Stimulated activated CD4-positive, alpha-beta T cell treated with anti-CD3 and anti-CD28 coated beads, TNF-alpha, amount 100 ng/mL, for 4 hours (primary cell): ENCODE measurements around the gene MAGEA11.
"Not testable (repeated sequence)": the region's sequence is repeated elsewhere in the genome, so short reads cannot be mapped to it uniquely, and the experiment has no call there.

ENCODE experiments used
- DNase-seq, 3 experiments: peaks; one replicate each; pipeline ENCODE4 v3.0.0-alpha.2; 2020; ENCODE audit warnings: low read depth in 3 of 3

Gene MAGEA11, protein sequence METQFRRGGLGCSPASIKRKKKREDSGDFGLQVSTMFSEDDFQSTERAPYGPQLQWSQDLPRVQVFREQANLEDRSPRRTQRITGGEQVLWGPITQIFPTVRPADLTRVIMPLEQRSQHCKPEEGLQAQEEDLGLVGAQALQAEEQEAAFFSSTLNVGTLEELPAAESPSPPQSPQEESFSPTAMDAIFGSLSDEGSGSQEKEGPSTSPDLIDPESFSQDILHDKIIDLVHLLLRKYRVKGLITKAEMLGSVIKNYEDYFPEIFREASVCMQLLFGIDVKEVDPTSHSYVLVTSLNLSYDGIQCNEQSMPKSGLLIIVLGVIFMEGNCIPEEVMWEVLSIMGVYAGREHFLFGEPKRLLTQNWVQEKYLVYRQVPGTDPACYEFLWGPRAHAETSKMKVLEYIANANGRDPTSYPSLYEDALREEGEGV

DNA sequence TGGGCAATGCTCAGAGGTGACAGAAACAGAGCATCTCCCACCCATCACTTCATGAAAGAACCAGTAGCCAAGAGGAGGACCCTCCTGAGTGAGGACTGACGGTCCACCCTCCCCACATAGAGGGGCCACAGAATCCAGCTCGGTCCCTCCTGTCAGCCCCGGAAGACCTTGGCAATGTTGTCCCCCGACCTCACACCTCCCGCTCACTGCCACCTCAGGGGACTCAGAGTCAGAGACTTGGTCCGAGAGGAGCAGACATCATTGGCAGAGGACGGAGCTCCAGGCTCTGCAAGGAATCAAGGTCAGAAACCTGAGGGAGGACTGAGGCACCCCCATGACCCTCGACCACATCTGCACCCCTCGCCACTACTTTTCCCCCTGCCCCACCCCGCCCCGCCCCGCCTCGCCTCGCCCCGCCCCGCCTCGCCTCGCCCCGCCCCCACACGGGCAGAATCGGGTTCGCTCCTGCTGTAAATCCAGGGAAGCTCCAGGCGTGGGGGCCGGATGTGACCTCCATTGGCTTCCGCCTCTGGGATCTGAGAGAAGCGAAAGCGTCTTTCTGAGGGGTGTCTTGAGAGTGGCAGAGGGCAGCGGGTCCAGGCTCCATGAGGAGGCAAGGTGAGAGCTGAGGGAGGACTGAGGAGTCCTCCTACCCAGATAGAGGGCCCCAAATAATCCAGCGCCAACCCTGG lies at the start of gene MAGEA11:
TSS of gene MAGEA11 (plus strand) at position 516 of the 692 bp plus-strand sequence. CDS start 1,100 bp downstream, outside the sequence.
- DNase-seq = no peak

DNA sequence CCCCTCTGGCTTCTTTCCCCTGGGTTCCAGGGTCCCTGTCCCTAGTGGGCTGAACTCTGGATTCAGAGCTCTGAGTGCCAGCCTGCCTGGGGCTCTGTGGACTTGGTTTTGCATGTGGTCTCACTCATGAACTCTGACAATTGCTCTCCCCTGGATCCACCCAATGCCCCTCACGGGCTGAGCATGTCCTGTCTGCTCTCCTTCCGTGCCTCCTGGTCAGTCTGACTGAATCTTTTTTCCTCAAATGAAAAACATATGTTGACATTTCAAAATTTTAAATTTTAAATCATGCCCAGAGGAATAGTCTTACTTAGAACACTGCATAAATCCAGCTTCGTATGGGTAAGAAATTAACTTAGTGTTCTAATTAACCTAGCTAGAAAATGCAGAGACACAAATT lies 36.8 kb upstream of the MAGEA11 start:
- DNase-seq = not testable (repeated sequence)

DNA sequence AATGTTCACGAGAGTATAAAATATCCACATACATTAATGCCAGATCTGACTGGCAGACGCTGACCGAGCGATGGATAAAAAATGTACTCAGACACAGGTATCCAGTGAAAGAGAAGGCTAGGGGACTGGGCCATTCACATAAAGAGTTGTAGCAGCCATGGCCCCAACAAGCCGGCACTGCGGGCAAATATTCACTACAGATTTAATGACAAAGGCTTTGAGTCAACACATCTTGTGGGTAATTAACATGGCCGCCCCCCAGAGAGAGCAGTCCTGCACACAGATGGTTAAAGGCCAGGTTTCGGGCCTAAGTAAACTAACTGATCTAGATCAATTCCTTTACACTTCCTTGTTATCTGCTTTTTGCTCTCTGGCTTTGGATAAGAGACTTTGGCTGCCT lies 36.3 kb upstream of the MAGEA11 start:
- DNase-seq = not testable (repeated sequence)

DNA sequence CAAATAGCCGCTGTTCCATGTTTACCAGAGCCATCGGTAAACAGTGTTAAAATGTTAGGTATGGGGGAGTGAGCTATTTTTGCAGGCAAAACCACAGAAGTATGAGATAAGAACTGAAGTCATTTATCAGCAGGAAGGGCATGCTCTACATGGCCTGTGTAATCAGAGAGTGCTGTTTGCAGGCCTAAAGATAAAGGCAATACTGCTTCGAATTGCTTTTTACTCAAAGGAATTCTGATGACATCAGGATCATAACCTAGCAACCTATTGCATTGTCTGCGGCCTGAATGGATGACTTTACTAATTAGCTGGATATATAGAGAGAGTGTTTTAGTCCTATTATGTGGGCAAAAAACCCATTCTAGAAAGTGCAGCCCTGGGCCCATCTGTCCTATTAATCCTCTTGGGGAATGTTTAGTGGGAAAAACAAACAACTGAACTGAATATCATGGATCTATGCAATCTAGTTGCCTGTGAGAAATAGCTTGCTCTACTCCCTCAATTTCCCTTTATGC lies 32.6 kb upstream of the MAGEA11 start:
- DNase-seq = not testable (repeated sequence)

DNA sequence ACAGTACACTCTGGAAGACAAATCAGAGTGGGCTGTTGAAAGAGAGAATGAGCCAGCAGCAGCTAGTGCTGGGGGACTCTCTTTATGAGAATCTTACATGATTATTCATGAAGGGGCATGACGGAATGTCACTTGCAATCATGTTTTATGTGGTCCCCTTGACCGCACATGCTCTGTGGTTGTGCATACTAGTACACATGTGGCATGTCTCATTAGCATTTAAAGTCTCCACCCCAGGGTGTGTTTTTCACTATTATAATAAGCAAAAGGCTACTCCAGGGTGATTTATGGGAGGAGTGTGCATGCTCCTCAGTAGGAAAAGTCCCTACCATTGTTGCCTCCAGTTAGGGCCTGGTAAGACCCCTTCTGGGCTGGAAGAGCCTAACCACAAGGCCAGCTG lies 30.7 kb upstream of the MAGEA11 start:
- DNase-seq = no peak

DNA sequence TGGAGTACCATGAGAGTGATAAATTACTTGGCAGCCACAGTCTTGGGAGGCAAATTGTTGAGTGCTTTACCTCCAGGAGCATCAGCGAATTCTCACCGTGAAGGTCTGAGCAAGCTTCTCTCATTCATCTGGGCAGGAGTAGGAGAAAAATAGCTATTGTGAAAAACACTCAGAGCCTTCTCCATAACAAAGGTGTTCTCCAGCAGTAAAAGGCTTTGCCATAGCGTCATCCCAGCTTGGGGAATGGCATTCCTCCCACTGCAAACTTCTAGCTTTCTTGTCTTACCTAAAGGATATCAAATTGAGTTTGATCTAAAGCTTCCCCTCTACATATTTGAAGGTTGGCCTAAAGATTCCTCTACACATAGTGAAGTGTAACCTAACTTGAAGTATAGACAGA lies 29.8 kb upstream of the MAGEA11 start:
- DNase-seq = no peak

DNA sequence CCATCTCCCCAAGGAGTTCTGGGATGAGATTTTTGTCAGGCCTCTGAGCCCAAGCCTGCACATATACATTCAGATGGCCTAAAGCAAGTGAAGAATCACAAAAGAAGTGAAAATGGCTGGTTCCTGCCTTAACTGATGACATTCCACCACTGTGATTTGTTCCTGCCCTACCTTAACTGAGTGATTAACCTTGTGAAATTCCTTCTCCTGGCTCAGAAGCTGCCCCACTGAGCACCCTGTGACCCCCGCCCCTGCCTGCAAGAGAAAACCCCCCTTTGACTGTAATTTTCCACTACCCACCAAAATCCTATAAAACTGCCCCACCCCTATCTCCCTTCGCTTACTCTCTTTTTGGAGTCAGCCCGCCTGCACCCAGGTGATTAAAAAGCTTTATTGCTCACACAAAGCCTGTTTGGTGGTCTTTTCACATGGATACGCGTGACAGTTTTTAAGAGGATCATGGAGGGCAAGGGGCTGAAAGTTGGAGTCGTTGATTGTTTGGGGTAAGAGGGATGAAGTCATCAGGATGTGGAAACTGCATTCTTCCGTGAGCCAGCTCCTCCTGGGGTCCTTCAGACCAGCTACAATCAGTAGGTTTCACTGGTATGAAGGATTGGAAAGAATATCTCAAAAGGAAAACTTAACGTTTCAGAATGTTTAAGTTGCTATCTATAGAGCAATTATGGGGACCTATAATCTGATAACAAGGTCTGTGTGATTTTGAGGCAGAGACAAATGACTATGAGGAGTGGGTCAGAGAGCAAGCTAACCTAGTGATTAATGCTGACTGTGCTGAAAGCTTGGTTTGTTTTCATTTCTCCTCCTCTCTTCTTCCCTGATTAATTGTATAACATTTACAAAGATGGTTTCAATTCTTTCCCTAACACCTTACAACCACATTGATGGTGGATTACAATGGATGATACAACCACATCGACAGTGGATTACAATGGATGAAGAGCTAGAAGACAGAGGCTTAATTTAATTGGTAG lies 28.6 kb upstream of the MAGEA11 start:
- DNase-seq = no peak

DNA sequence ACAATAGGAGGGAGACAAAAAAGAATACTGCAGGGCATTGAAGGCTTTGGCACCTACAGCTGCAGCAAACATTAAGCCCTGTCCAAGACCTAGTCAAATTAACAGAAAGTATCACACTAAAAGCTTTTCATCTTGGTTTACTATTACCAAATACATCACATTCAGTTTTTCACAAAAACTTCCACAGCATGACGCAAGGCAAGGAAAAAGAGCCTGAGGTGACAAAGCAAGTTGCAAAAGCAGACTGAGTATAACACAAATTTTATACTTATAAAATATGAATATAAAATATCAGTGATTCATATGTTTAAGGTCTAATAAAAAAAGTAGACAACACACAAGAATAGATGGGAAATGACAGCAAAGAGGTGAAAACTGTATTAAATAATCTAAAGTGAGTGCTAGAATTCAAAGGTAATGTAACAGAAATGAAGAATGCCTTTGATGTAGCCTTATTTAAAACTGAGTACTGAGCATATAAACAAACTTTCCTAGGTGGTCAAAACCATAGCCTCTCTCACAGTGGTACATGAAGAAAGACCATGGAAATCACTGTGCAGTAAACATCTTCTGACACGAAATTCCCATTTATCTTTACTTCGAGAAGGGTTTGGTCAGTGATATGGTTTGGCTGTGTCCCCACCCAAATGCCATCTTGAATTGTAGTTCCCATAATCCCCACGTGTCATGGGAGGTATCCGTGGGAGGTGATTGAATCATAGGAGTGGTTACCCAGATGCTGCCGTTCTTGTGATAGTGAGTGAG lies 27.7 kb upstream of the MAGEA11 start:
- no peak for DNase-seq

DNA sequence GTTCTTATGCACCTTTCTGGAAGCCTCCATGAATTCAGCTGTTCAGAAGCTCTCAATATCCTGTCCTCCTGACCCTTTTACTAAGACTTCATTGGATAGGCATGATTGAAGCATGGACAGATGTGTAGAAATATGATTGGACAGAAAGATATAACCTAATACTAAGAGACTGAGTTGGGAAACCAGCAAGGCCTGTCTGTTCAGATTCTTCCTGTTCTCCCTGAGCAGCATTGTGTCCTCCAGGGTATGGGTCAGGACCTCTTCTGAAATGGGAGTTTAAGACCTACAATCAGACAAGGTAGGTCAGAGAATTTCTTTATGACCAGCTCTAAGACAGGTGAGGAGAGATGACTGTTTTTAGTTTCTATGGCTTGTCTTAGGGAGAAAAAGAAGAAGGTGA lies 23.9 kb upstream of the MAGEA11 start:
- no peak for DNase-seq

DNA sequence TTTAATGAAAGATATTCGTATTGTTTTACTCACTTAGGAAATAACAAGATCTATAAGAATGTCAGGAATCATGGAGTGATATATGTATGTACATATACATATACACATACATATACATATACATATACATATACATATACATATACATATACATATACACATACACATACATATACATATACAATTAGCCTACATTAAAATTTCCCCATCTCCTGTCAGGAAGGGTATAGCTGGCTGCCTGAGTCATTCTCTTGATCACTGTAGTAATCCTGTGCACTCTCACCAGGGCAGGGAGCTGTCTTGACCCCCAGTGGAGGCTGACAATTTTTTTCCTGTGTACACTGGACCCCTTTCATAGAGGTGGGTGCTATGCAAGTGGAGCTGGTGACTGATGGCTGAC lies 23.3 kb upstream of the MAGEA11 start:
- DNase-seq = no peak

DNA sequence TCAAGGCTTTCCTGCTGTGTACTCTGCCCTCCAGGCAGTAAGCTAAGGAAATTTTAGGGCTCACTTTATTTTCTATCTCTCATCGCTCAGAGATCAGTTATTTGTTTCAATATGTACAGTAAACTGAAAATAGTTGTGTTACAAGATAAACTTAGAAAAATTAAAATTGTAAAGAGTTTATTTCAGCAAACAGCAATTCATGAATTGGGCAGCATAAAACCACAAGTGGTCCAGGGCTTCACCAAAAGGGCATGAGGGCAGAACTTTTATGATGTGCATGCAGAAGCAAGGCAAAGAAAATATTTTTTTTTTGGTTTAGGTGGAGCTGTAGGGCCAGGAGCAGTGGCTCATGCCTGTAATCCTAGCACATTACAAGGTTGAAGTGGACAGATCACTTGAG lies 20.1 kb upstream of the MAGEA11 start:
- DNase-seq = no peak

DNA sequence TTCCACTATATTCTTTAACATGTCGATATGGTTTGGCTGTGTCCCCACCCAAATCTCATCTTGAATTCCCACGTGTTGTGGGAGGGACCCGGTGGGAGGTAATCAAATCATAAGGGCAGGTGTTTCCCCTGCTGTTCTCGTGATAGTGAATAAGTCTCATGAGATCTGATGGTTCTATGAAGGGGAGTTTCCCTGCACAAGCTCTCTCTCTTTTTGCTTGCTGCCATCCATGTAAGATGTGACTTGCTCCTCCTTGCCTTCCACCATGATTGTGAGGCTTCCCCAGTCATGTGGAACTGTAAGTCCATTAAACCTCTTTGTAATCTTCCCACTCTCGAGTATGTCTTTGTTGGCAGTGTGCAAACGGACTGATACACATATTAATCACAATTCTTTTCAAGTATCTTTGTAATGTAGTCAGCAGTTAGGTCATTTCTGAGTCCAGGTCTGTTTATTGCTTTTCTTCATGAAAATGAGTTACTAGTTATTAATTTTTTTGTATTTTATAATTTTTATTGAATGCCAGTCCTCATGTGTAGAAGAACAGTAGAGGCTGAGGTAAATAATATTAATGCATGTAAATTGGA lies 19.1 kb upstream of the MAGEA11 start:
- DNase-seq = not testable (repeated sequence)

DNA sequence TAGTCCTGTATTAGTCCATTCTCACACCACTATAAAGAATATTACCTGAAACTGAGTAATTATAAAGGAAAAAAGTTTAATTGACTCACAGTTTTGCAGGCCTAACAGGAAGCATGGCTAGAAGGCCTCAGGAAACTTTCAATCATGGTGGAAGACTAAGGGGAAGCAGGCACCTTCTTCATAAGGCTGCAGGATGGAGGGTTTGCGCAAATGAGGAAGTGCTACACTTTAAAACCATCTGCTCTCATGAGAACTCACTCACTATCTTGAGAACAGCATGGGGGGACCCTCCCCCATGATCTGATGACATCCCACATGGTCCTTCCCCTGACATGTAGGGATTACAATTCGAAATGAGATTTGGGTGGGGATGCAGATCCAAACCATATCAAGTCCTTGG lies 12.1 kb upstream of the MAGEA11 start:
- no peak for DNase-seq

DNA sequence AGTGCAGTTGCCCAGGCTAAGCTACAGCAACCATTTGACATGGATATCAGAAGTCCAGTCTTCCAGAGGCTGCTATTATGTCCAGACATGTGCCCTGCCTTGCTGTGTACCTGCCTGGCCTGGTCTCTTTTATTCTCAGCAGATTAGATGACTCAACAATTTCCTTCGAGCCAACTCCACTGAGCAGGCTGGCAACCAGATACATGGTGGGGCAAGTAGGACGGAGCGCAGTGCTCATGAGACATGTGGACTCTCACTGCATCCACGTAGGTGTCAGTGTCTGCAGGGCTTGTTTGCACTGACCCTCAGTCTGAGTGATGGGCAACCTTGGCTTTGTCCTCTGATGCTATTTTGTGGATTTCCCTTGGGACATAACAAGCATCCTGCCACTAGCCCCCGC lies 7.2 kb upstream of the MAGEA11 start:
- DNase-seq = no peak

DNA sequence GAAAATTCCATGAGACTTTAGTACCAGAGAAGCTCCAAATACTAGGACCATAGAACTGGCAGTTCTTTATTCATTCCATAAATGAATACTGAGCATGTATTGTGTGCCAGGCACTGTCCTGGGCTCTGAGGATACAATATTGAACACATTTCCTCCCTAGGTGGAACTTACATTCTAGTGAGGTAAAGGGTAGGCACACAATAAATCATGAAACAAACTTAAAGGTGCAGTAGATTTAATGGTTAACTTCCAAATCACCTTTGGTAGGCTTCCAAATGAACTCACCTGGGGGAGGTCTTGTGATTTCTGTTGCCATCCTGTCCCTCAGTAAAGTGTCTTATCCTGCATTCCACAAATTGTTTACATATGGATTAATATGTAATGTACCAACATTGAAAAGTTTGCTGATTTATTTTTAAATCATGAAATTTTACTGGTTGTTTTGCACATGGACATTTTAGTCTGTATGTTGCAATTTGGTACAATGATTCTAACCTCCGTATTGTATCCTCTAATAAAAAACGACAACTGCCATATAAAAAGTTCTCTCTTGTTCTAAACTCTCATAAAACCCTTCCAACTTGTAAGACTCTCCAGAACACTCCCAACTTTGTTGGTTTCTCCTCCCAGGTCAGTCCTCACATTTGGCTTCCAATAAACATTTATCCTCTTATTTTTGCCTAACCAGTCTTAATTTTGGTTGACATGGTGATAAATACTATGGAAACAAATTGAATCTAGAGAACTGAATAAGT lies 4.5 kb upstream of the MAGEA11 start:
- no peak for DNase-seq

DNA sequence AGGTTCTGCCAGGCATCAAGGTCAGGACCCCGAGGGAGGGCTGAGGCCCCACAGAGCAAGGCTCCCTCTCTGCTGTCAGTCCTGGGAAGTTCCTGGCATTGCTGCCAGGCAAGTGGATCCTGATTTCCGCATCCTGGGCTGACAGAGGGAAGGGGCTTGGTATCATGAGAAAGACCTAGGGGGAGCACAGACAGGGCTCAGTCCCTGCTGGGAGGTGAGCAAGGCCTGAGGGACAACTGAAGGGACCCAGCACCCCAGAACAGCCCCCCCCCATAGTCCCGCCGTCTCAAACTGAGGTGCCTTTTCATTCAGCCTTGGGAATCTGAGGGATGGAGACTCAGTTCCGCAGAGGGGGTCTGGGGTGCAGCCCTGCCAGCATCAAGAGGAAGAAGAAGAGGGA lies 971 bp downstream of the MAGEA11 start:
- DNase-seq = no peak

DNA sequence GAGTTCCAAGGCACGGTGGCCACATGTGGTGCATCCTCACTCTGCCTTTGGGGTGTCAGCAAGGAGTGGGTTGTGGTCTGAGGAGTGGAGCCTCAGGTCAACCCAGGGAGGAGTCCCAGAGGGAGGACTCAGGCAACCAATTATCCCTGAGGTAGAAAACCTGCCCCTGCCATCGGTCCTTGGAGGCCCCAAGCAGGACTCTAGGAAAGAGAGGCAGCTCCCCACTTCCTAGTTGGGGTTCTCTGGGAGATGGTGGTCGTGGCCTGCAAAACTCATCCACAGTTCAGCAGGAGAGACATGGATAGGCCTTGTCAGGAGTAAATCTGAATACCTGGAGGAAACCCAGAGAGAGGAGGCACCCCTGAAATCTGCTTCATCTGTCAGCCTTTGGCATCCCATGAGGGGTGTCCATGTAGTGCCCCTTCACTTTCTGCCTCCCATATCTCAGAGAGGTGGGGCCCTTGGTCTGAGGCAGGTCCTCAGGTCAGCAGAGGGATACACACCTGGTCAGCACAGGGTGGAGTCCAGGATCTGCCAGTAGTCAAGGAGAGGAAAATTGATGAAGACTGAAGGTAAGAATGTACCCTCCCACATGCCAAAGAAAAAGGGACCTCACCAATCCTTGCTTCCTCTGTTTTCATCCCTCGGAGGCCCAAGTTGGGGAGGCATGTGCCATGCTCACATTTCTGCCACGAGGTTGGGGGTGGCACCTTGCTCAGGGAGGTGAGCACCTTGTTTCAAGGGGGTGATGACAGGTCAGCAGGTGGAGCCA lies 1.6 kb downstream of the MAGEA11 start:
- DNase-seq = no peak

DNA sequence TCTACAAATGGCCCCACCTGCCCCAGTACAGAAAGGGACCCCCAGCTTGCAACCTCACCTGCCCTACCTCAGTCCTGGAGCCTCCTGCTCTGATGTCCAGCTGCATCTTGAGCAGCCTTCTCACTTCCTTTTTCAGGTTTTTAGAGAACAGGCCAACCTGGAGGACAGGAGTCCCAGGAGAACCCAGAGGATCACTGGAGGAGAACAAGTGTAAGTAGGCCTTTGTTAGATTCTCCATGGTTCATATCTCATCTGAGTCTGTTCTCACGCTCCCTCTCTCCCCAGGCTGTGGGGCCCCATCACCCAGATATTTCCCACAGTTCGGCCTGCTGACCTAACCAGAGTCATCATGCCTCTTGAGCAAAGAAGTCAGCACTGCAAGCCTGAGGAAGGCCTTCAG lies 3.6 kb downstream of the MAGEA11 start:
- DNase-seq = no peak

DNA sequence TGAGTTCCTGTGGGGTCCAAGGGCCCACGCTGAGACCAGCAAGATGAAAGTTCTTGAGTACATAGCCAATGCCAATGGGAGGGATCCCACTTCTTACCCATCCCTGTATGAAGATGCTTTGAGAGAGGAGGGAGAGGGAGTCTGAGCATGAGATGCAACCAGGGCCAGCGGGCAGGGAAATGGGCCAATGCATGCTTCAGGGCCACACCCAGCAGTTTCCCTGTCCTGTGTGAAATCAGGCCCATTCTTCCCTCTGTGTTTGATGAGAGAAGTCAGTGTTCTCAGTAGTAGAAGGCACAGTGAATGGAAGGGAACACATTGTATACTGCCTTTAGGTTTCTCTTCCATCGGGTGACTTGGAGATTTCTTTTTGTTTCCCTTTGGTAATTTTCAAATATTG lies 4.8 kb downstream of the MAGEA11 start:
- no peak for DNase-seq
